ENCODE measurements around the gene B4GALT2. TPM values are rescaled to one million over a fixed set of nuclear protein-coding genes. Genes with fewer than 3 reads are reported as not detected.

Gene B4GALT2
- total and polyA plus RNA-seq, 9 of the 15 experiments (the other 6 are each of a cell fraction or from before 2014, with no cell fraction given) = 1.3 to 86.8 (median 43.8) TPM

GRCh38 chr1:43991476-43992231 lies 12.6 kb downstream of the B4GALT2 start, which contains the start of gene CCDC24 (continued):
- TF ChIP-seq CHD7 (IDR thresholded peaks at IDR 0.05; ENCODE audit: low read depth, low read length) (no peak), ATF4 (CRISPR knock-in tag; IDR thresholded peaks at IDR 0.05) (no peak; the same call in 1 of the 2 replicates), ZNF165 (CRISPR knock-in tag; IDR thresholded peaks at IDR 0.05; ENCODE audit: borderline replicate concordance) (no peak), ZKSCAN1 (IDR thresholded peaks at IDR 0.05; ENCODE audit: low read depth, low read length) (no peak), SOX6 (IDR thresholded peaks at IDR 0.05) (no peak), ZEB2 (IDR thresholded peaks at IDR 0.05) (no peak), CHD2 (IDR thresholded peaks at IDR 0.05; ENCODE audit: low read depth, low read length) (peak; percentile 7; the same call in 1 of the 2 replicates), NCOA6 (IDR thresholded peaks at IDR 0.05) (no peak), CGGBP1 (CRISPR knock-in tag; IDR thresholded peaks at IDR 0.05) (0 out of 2 replicates have a peak, but pooled peaks have one; percentile 2), RNF2 (IDR thresholded peaks at IDR 0.05) (no peak), LCOR (CRISPR knock-in tag; IDR thresholded peaks at IDR 0.05) (peak; percentile 18; the same call in 1 of the 2 replicates)
- TF ChIP-seq, protein P1, sequence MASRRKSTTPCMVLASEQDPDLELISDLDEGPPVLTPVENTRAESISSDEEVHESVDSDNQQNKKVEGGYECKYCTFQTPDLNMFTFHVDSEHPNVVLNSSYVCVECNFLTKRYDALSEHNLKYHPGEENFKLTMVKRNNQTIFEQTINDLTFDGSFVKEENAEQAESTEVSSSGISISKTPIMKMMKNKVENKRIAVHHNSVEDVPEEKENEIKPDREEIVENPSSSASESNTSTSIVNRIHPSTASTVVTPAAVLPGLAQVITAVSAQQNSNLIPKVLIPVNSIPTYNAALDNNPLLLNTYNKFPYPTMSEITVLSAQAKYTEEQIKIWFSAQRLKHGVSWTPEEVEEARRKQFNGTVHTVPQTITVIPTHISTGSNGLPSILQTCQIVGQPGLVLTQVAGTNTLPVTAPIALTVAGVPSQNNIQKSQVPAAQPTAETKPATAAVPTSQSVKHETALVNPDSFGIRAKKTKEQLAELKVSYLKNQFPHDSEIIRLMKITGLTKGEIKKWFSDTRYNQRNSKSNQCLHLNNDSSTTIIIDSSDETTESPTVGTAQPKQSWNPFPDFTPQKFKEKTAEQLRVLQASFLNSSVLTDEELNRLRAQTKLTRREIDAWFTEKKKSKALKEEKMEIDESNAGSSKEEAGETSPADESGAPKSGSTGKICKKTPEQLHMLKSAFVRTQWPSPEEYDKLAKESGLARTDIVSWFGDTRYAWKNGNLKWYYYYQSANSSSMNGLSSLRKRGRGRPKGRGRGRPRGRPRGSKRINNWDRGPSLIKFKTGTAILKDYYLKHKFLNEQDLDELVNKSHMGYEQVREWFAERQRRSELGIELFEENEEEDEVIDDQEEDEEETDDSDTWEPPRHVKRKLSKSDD (conservative IDR thresholded peaks at IDR 0.05; ENCODE audit: low read length) = 0 out of 2 replicates have a peak, but pooled peaks have one; percentile 34

Data from K562 (cell line).